NCI-H226 (cell line): ENCODE results near the gene MAPK14.
A peak's percentile ranks its signal among the peaks of the same experiment; 100 is the strongest.

ENCODE experiments used
- DNase-seq: peaks from one replicate; pipeline ENCODE4 v3.0.0-alpha.2; 2015

MAPK14 gene

GRCh38 chr6:36038120-36038876, 10.7 kb downstream of the MAPK14 start:
- no peak for DNase-seq

DNA sequence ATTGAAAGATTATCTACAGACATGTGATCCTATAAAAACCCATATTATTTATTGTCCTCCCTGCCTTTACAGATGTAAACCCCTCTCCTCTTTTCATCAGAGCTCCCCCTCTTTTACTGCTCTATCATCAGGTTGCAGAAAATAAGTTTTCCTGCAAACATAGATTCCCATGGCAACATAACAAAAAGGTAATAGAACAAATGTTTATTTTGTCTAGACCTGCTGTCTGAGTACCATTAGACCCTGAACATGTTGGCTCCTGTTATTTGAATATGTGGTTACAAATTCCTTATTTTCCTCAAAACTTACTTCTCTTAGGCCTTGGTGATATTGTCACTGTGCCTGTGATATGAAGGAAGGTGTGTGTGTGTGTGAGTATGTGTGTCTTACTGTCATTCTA, 11.5 kb downstream of the MAPK14 start:
- no peak for DNase-seq

DNA sequence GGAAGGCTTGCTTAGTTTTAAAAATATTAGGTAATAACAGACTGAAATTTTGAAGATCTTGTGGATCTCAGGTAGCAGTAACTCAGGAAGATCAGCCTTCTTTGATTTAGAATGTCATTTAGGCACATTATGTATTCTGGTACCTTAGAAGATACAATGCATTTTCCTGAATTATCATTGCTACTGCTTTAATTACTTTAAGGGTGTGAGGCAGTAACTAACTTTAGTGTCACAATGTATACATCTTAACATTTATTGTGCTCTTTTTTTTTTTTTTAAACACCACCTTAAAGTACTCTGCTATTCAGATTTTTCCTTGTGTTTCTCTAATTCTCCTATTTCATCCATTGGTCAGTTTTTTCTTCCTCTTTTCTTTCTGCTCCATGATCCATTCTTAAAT, 13.3 kb downstream of the MAPK14 start:
- no peak for DNase-seq

DNA sequence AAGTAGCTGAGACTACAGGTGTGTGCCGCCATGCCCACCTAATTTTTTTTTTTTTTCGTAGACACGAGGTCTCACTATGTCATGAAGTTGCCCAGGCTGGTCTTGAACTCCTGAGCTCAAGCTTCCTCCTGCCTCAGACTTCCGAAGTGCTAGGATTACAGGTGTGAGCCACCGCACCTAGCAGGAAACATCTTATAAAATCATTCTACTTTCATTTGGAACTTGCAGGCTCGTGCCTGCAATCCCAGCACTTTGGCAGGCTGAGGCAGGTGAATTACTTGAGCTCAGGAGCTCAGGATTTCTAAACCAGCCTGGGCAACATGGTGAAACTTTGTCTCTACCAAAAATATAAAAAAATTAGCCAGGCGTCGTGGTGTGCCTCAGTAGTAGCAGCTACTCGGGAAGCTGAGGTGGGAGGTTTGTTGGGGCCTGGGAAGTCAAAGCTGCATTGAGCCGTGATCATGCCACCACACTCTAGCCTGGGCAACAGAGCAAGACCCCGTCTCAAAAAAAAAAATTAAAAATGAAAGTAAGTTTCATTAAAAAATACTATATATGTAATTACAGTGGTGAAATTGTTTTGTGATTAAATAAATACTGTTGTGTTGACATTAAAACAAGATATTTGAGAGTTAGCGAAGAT, 15.1 kb downstream of the MAPK14 start:
- no peak for DNase-seq

DNA sequence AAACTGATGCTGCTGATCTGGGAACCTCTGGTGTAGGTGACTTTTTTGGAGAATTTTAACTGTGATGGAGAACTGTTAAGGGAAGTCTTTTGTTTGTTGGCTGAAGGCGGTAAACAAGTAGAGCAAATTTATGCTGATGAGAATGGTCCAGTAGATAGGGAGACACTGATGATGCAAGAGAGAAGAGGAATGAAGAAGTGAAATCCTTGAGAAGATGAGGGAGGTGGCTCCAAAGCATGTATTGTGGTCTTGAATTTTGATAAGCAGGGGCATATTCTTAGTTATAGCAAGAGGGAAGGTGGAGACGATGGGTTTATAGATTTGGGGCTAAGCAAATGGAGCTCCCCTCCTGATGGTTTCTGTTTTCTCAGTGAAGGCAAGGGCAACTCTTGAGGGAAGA, 22.0 kb downstream of the MAPK14 start:
- DNase-seq: no peak

DNA sequence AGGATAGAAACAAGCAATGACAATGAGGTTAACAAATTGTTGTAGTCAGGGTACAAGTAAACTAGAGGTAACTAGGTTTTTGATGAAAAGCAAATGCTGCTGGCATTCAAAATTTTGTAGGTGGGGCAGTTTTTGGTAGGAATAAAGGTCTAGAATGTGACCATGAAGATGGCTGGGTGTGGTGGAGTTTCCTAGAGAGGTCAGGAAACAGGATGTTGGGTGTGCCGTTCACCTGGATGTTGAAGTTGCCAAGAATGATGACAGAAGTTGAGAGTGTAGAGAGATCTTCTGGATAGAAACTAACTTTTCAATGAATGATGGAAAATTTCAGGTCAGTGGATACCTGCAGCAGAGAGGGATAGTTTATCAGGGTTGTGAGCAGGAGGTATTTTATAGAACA, 22.7 kb downstream of the MAPK14 start:
- no peak for DNase-seq

DNA sequence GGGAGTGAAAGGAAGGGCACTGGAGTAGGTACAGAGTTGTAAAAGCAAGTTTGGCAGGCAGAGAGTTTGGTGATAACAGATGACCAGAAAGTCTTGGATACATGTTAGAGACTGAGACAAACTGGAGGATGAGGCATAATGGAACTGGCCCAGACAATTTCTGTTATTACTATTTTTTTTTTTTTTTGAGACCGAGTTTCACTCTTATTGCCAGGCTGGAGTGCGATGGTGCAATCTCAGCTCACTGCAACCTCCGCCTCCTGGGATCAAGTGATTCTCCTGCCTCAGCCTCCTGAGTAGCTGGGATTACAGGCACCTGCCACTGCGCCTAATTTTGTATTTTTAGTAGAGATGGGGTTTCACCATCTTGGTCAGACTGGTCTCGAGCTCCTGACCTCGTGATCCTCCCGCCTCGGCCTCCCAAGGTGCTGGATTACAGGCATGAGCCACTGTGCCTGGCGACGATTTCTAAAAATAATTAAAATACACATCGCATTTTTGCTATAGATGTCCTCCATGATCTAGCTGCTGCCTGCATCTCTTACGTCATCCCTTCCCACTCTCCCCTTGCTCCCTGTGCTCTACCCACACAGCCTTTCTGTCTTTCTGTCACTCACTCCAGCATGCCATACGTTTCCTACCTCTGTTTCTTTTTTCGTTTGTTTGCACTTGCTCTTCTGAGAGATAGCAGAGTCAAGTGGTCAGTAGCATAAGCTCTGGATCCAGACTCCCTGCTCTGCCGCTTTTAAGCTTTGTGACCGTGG, 23.5 kb downstream of the MAPK14 start:
- no peak for DNase-seq

DNA sequence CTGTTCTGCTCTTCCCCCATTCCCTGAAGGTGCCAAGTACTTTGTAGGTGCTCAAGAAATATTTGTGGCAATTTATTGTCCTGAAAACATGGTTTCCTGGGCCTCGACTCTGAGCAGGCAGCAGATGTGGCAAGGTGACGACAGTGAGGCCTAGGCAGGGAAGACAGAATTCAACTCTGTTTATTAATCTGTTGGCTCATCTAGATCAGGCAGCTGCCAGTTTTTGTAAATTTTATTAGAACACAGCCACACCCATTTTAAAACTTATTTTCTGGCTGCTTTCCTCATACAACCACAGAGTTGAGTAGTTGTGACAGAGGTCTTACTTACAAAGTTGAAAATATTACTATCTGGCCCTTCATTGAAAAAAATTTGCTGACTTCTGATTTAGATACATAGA, 24.5 kb downstream of the MAPK14 start:
- no peak for DNase-seq

GRCh38 chr6:36053878-36054277, 26.3 kb downstream of the MAPK14 start:
- no peak for DNase-seq

DNA sequence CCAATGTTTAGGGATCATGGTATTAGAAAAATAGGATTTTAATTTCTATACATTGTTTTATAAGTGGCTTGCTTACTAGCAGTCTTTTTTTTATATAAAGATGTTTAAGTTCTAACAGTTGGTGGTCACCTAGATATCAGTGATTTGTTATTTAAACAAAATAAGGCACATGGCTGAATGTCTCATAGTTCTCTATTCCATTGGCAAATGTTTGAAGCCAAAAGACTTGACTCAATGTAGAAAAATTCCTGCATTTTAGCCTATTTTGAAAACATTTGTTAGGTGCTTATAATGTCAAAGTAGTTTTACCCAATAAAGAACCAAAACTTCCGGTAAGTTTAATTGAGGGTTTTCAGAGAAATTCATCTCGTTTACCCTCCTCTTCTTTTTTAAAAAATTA, 26.8 kb downstream of the MAPK14 start:
- DNase-seq: no peak

- DNase-seq: no peak
Observed at GRCh38 chr6:36054956-36055355, 27.3 kb downstream of the MAPK14 start.

GRCh38 chr6:36056178-36056577, 28.6 kb downstream of the MAPK14 start:
- DNase-seq: no peak

DNA sequence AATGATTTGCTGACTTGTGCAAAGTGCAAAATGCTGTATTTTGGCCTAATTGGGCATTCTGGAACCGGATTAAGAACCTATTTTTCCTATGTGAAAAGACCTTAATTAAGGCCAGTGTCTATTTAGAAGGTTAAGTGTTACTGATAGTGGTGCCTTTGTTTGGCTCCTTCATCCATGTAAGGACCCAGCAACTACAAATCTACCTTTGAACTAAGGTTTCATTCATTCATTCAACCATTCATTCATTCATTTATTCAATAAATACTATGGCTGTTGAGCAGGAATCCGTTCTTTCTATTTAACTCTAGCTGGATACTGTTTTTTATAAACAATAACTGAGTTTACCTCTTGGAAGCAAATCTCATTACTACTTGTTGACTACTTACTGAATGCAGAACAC, 33.6 kb downstream of the MAPK14 start:
- DNase-seq: no peak

DNA sequence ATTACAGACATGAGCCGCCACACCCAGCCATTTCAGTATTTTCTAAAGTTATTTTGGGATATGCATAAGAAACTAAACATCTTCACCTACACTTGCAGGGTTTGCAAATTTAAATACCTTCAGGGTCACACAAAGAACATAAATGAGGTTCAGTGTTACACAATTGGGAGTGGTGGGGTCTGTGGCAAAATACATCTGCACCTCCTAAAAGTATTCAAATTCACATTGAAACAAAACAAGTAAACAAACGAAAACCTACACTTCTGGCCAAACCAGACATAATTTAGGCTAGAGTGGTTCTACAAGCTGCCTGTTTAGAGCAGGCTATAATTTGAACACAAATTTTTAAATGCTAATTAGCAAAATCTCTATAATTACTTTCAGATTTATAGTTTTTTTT, 34.6 kb downstream of the MAPK14 start:
- no peak for DNase-seq

GRCh38 chr6:36063318-36064060, 35.9 kb downstream of the MAPK14 start:
- no peak for DNase-seq

DNA sequence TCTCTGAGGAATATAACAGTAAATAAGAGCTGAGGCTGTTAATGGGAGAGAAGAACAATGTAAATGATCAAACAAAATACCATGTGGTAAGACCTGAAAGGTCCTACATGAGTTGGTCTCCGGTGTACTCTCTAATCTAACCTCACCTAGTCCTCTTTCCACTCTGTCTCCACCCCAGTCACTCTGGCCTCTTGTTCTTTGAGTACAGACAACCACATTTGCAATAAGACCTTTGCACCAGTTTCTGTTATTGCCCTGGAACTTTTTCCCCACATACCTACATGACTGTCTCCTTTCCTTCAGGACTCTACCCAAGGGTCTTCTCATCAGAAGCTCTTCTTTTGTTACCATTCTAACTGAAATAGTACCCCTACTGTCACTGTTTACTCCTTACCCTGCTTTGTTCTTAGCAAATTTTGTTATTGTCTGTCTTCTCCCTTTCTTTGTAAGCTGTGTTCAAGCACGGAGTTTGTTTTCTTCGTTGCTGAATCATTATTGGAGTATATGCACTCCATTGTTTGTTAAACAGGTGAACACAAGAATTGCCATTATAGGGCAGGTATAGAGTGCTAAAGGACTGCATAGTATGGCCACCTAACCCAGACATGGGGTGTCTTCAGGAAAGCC, 37.3 kb downstream of the MAPK14 start:
- no peak for DNase-seq

GRCh38 chr6:36065916-36066315, 38.3 kb downstream of the MAPK14 start:
- DNase-seq: no peak

- DNase-seq: no peak
Observed at GRCh38 chr6:36066817-36067216, 39.2 kb downstream of the MAPK14 start.

- DNase-seq: peak; percentile 56
Observed at GRCh38 chr6:36067374-36068011, 39.9 kb downstream of the MAPK14 start.

DNA sequence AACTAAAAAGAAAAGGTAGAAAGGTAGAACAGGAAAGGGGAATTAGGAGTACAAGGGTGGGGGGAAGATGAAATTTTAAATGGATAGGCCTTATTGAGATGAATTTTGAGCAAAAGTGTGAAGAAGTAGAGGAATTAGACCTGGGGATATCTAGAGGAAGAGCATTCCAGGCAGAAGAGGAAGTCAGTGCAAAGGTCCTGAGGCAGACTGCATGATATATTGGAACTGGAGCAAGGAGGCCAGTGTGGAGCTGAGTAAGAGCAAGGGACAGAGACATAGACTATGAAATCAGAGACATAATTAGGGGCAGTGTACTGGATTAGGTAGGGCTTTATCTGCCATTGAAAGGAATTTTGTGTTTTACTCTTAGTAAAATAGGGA, 40.4 kb downstream of the MAPK14 start:
- no peak for DNase-seq

GRCh38 chr6:36068586-36068985, 41.0 kb downstream of the MAPK14 start:
- DNase-seq: no peak

GRCh38 chr6:36069573-36069972, 42.0 kb downstream of the MAPK14 start:
- no peak for DNase-seq
